BE2C (cell line): Measurements from ENCODE around the gene KLC4.
A peak's percentile ranks its signal among the peaks of the same experiment; 100 is the strongest.
"Not testable (repeated sequence)": the region's sequence is repeated elsewhere in the genome, so short reads cannot be mapped to it uniquely, and the experiment has no call there.

Experiments used
- DNase-seq: peaks from one replicate; pipeline ENCODE4 v3.0.0-alpha.2; 2020
- H3K27me3 ChIP-seq: fragments of 250-450 bp; sonication (Bioruptor Pico); 2 replicates; pipeline ENCODE4 v1.5.1; 2020; ENCODE audit warnings: mild to moderate bottlenecking
- H3K36me3 ChIP-seq: fragments of 250-450 bp; sonication (Bioruptor Pico); 2 replicates; pipeline ENCODE4 v1.5.1; 2020; ENCODE audit warnings: mild to moderate bottlenecking
- H3K4me1 ChIP-seq: fragments of 250-450 bp; sonication (Bioruptor Pico); 2 replicates; pipeline ENCODE4 v1.5.1; 2020
- H3K4me3 ChIP-seq: 2 replicates; pipeline ENCODE4 v1.5.1; 2011; ENCODE audit warnings: low read depth, low read length
- H3K9me3 ChIP-seq: fragments of 250-450 bp; sonication (Bioruptor Pico); 2 replicates; pipeline ENCODE4 v1.5.1; 2020
- CTCF ChIP-seq: IDR thresholded peaks from 2 replicates; pipeline ENCODE4 v1.5.1; 2012; ENCODE audit warnings: mild to moderate bottlenecking, low read depth, low read length

The KLC4 gene

GRCh38 chr6:43115365-43115764 is 55.9 kb downstream of the KLC4 start:
- no peak for DNase-seq
- no peaks in the 10 kb centered on the region for H3K27me3 ChIP-seq
- H3K36me3 ChIP-seq: no peaks in the 10 kb centered on the region
- H3K4me1 ChIP-seq: peaks cover 19% of the 10 kb centered on the region
- no peak for TF ChIP-seq CTCF
- no peaks in the 10 kb centered on the region for H3K9me3 ChIP-seq
- no peak overlapping the region for H3K4me3 ChIP-seq

- peaks cover 31% of the 10 kb centered on the region for H3K4me1 ChIP-seq
- not testable (repeated sequence) for H3K9me3 ChIP-seq, H3K36me3 ChIP-seq, DNase-seq, H3K27me3 ChIP-seq, H3K4me3 ChIP-seq
Measured at GRCh38 chr6:43117466-43117865, 58.0 kb downstream of the KLC4 start.

- DNase-seq: no peak
- TF ChIP-seq CTCF: no peak
- H3K27me3 ChIP-seq: no peaks in the 10 kb centered on the region
- no peaks in the 10 kb centered on the region for H3K36me3 ChIP-seq
- H3K4me3 ChIP-seq: no peak overlapping the region
- H3K4me1 ChIP-seq: peaks cover 32% of the 10 kb centered on the region
- H3K9me3 ChIP-seq: no peaks in the 10 kb centered on the region
Measured at GRCh38 chr6:43119482-43119881, 60.1 kb downstream of the KLC4 start.

- TF ChIP-seq CTCF: no peak
- no peaks in the 10 kb centered on the region for H3K27me3 ChIP-seq
- no peak overlapping the region for H3K4me3 ChIP-seq
- no peak for DNase-seq
- no peaks in the 10 kb centered on the region for H3K36me3 ChIP-seq
- H3K9me3 ChIP-seq: no peaks in the 10 kb centered on the region
- peaks cover 31% of the 10 kb centered on the region for H3K4me1 ChIP-seq
Measured at GRCh38 chr6:43120101-43120763, 60.8 kb downstream of the KLC4 start.

GRCh38 chr6:43120944-43121913 is 61.8 kb downstream of the KLC4 start:
- H3K4me1 ChIP-seq: peaks cover 33% of the 10 kb centered on the region
- DNase-seq: peak; percentile 69
- H3K36me3 ChIP-seq: no peaks in the 10 kb centered on the region
- H3K9me3 ChIP-seq: no peaks in the 10 kb centered on the region
- TF ChIP-seq CTCF: no peak
- H3K4me3 ChIP-seq: no peak overlapping the region
- no peaks in the 10 kb centered on the region for H3K27me3 ChIP-seq

- peaks cover 33% of the 10 kb centered on the region for H3K4me1 ChIP-seq
- H3K9me3 ChIP-seq: no peaks in the 10 kb centered on the region
- no peaks in the 10 kb centered on the region for H3K27me3 ChIP-seq
- no peak overlapping the region for H3K4me3 ChIP-seq
- DNase-seq: no peak
- TF ChIP-seq CTCF: no peak
- H3K36me3 ChIP-seq: no peaks in the 10 kb centered on the region
Measured at GRCh38 chr6:43122146-43122545, 62.7 kb downstream of the KLC4 start.
